Epithelial cell of prostate (primary cell): ENCODE results near the gene AGA.

Experiments used
- DNase-seq: peaks from one replicate; pipeline ENCODE4 v3.0.0-alpha.2; 2011; ENCODE audit warnings: low read depth, low spot score
- H3K27ac ChIP-seq: fragments of 450-650 bp; 2 replicates; pipeline ENCODE4 v1.5.1; 2017; ENCODE audit warnings: mild to moderate bottlenecking

AGA gene

DNA sequence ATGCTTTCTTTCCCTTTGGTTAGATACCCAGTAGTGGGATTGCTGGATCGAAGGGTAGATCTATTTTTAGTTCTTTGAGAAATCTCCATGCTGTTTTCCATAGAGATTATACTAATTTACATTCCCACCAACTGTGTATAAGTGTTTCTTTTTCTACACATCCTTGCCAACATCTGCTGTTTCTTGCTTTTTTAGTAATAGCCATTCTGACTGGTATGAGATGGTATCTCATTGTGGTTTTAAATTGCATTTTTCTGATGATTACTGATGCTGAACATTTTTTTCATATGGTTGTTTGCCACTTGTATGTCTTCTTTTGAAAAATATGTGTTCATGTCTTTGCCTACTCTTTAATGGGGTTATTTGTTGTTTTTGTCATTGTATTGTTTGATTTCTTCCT is 6.6 kb upstream of the AGA start:
- no peak for DNase-seq

DNA sequence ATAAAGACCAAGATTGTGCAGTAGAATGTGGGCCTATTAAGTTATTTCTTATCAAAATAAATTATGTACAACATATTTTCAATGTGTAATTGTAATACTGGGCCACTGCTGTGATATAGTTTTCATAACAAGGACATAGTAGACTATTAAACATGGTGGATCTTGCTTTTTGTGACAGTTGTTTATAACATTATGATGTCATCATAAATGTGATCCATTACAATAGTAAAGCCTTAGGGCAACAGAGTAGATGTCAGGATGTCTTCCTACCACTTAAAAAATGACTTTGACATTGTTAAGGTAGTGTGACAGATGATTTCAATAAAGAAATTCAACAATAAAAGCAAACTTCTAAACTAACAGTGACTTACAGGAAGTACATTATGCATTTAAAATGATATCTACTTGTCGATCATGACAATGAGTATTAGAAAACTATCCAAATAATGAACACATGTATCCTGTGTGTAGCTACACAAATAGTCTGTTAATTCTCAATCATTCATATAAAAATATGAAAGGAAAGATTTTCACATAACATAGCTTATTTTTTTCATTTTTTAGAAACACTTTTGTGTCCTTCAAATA is 5.3 kb upstream of the AGA start:
- no peak for DNase-seq
- no peak overlapping the region for H3K27ac ChIP-seq

More for the DNA sequence above, 6.6 kb upstream of the AGA start:
- no peak overlapping the region for H3K27ac ChIP-seq

DNA sequence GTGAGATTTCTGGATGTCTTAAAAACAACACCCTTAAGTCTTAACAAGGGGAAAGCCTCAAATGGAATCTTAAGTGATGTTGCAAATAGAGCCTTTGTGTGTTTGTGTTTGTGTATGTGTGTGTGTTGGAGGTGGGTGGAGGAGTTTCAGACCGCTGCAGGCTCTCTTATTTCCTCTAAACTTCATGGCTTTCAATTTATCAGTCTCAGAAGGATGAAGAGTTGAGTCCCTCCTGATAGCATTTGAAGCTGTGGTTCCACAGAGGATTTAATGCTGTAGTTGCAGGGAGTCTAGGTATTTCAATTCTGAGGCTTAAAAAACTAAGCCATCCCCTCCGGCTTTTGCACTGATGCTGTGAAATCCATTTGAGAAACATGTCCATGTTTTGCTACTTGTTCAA is 4.3 kb upstream of the AGA start:
- DNase-seq = no peak

DNA sequence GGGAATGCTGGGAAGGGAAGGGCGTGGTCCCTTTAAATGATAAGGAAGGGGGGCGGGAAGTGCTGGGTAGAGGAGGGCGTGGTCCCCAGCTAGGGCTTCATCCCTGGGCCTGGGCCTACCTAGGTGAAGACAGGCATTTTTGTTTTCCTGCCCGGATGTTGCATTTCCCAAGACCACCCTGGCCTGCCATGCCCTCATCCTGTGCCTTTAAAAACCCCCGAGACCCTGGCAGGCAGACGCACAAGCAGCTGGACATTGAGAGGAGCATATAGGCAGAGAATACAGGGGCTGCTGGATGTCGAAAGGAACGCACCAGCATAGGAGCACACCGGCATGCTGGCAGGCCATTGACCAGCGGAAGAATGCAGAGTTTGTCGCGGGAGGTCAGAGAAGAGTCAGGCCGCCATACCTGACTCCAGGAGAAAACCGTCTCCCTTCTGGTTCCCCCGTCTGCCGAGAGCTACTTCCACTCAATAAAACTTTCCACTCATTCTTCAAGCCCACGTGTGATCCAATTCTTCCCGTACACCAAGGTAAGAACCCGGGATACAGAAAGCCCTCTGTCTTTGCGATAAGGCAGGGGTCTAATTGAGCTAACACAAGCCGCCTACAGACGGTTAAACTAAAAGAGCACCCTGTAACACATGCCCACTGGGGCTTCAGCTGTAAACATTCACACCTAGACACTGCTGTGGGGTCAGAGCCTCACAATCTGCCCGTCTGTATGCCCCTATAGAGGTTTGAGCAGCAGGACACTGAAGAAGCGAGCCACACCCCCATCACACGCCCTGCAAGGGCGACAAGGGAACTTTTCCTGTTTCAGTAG is 2.9 kb upstream of the AGA start:
- no peak for DNase-seq
- no peak overlapping the region for H3K27ac ChIP-seq

More for the DNA sequence above, 4.3 kb upstream of the AGA start:
- no peak overlapping the region for H3K27ac ChIP-seq

- no peak for DNase-seq
- H3K27ac ChIP-seq = peak overlapping the region; percentile 94
Observed at GRCh38 chr4:177441061-177441802, 1.0 kb downstream of the AGA start.

GRCh38 chr4:177436456-177436855 is 5.8 kb downstream of the AGA start:
- no peak overlapping the region for H3K27ac ChIP-seq
- no peak for DNase-seq

GRCh38 chr4:177434667-177435066 is 7.6 kb downstream of the AGA start:
- no peak for DNase-seq
- H3K27ac ChIP-seq = no peak overlapping the region

DNA sequence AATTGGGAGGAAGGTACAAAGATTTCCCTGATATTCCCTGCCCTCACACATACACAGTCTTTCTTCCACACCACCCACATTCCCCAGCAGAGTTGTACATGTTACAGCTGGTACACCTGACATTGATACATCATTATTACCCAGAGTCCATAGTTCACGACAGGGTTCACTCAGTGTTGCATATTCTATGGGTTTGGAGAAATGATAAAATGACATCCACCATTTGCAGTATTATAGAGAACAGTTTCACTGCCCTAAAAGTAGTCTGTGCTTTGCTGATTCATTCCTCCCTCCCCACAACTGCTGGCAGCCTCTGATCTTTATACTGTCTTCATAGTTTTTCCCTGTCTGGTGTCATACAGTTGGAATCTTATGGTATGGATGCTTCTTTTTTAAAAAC is 15.0 kb downstream of the AGA start:
- no peak for DNase-seq
- no peak overlapping the region for H3K27ac ChIP-seq

- no peak for DNase-seq
- no peak overlapping the region for H3K27ac ChIP-seq
Observed at GRCh38 chr4:177419434-177419833, 22.8 kb downstream of the AGA start.

GRCh38 chr4:177413656-177414055 is 28.6 kb downstream of the AGA start:
- DNase-seq = no peak
- no peak overlapping the region for H3K27ac ChIP-seq

DNA sequence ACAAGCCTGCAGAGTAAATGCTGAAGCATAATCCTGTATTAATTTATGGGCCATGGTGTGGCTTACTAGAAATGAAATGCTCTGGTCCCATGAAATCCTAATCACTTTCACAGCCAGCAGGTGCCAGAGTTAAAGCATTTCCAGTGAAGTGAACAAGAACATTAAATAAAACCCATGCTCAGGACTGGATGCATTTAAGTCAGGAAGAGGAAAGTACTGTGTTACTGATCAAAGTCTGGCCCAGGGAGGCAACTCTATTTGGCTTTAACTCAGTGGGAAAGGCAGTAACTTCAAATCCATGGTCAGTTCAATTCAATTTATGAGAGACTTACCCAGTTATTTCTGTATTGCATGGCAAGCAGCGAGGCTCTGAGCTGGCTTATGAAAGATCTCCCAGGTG is 29.2 kb downstream of the AGA start:
- no peak overlapping the region for H3K27ac ChIP-seq
- DNase-seq = no peak

DNA sequence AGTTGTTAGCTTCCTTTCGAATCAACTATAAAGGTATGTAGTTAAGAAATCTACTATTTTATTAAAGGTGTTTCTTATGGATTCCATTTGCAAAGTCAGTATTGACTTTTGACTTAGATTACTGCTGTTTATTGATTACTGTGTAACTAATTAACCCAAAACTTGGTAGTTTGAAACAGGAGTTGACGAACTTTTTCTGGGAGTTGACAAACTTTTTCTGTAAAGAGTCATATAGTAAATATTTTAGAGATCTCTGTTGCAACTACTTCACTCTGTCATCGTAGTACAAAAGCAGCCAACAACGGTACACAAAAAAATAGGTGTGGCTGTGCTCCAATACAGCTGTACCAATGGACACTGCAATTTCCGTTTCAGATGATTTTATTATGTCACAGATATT is 30.2 kb downstream of the AGA start:
- H3K27ac ChIP-seq = no peak overlapping the region
- DNase-seq = no peak

- DNase-seq = no peak
- H3K27ac ChIP-seq = no peak overlapping the region
Observed at GRCh38 chr4:177410566-177410965, 31.7 kb downstream of the AGA start.

GRCh38 chr4:177408023-177408422 is 34.2 kb downstream of the AGA start:
- H3K27ac ChIP-seq = no peak overlapping the region
- no peak for DNase-seq

DNA sequence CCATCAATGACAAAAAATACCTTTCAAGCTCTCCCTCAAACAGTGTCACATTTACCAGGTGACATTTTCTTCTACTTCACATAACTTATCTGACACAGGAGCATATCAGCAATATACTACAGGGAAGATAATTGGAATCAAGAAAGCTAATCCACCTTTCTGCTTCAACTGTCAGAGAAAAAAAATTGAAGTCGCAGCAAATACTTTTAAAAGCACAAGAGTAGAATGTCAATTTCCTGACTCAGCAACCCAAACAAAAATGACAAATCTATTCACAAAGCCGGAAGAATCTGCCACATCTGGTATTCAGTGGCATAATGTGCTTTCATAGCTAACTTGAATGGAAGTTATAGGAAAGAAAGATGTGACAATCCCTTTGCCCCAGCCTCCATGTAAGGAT is 36.7 kb downstream of the AGA start:
- no peak for DNase-seq
- H3K27ac ChIP-seq = no peak overlapping the region

GRCh38 chr4:177404986-177405385 is 37.3 kb downstream of the AGA start:
- no peak for DNase-seq
- H3K27ac ChIP-seq = no peak overlapping the region

- DNase-seq = no peak
- H3K27ac ChIP-seq = no peak overlapping the region
Observed at GRCh38 chr4:177404342-177404741, 37.9 kb downstream of the AGA start.

- H3K27ac ChIP-seq = no peak overlapping the region
- DNase-seq = no peak
Observed at GRCh38 chr4:177403746-177404145, 38.5 kb downstream of the AGA start.

- no peak for DNase-seq
- H3K27ac ChIP-seq = no peak overlapping the region
Observed at GRCh38 chr4:177401658-177402273, 40.5 kb downstream of the AGA start.

- no peak for DNase-seq
Observed at GRCh38 chr4:177400030-177400429, 42.2 kb downstream of the AGA start.

GRCh38 chr4:177396352-177396751 is 45.9 kb downstream of the AGA start:
- no peak for DNase-seq
- no peak overlapping the region for H3K27ac ChIP-seq

More at GRCh38 chr4:177400030-177400429, 42.2 kb downstream of the AGA start:
- no peak overlapping the region for H3K27ac ChIP-seq
